ENCODE measurements around the gene PPP1R18. TPM values are rescaled to one million over a fixed set of nuclear protein-coding genes. Genes with fewer than 3 reads are reported as not detected.
"Not testable (repeated sequence)": the region's sequence is repeated elsewhere in the genome, so short reads cannot be mapped to it uniquely, and the experiment has no call there.

PPP1R18 gene
- total RNA-seq, 1 donor from 2014 or later = 42.5 TPM

- peaks cover 65% of the 10 kb centered on the region for H3K4me1 ChIP-seq
These were observed 33.6 kb upstream of the PPP1R18 start, which contains the start of gene TUBB for GRCh38 chr6:30719791-30720737. TUBB (plus strand) TSS chr6:30720352; CDS start chr6:30720507, 155 bp downstream.

GRCh38 chr6:30719356-30719755 lies 32.9 kb upstream of the PPP1R18 start:
- Histone ChIP-seq H3K27me3 (no peaks in the 10 kb centered on the region), H3K9me3 (no peaks in the 10 kb centered on the region), H3K27ac (peak overlapping the region; percentile 94), H3K4me3 (peak overlapping the region; percentile 84 to 92), H3K4me1 (peaks cover 58% of the 10 kb centered on the region), H3K36me3 (peaks cover 0 to 17% of the 10 kb centered on the region in 2 donors)
- intact Hi-C loops (cut with DNase I) = no loop called here
- no peak for DNase-seq (ENCODE audit: extremely low spot score in 2 of 2)
- TF ChIP-seq CTCF (IDR thresholded peaks at IDR 0.05) = no peak
- TF ChIP-seq POLR2A (IDR thresholded peaks at IDR 0.05) = no peak
- no peak for TF ChIP-seq POLR2AphosphoS5 (IDR thresholded peaks at IDR 0.05; ENCODE audit: insufficient read depth in 1 of 2, low read depth in 1 of 2)

More at GRCh38 chr6:30719791-30720737, 33.6 kb upstream of the PPP1R18 start, which contains the start of gene TUBB:
- peak within 1 kb of the TSS; percentile 94 for H3K27ac ChIP-seq
- H3K4me3 ChIP-seq = peak within 1 kb of the TSS; percentile 84 to 92
- H3K9me3 ChIP-seq = no peaks in the 10 kb centered on the region
- no peaks in the 10 kb centered on the region for H3K27me3 ChIP-seq
- DNase-seq (ENCODE audit: extremely low spot score in 2 of 2) = peak in 1 of 2 donors; percentile 99
- intact Hi-C loops (cut with DNase I) = loop anchor here (2.0 to 5.0 kb wide), 2 partner anchors 33 to 233 kb away; partner anchors contain the start of genes HLA-E and PPP1R18
- H3K36me3 ChIP-seq = peaks cover 0 to 22% of the 10 kb centered on the region in 2 donors
- TF ChIP-seq POLR2A (IDR thresholded peaks at IDR 0.05) (peak in 1 of 2 donors; percentile 91), POLR2AphosphoS5 (IDR thresholded peaks at IDR 0.05; ENCODE audit: insufficient read depth in 1 of 2, low read depth in 1 of 2) (peak; percentile 92 to 96), CTCF (IDR thresholded peaks at IDR 0.05) (no peak)

GRCh38 chr6:30717845-30718720 lies 31.6 kb upstream of the PPP1R18 start:
- intact Hi-C loops (cut with DNase I) = not testable (repeated sequence)
- peak in 1 of 3 experiments; percentile 2 for TF ChIP-seq CTCF (IDR thresholded peaks at IDR 0.05)
- H3K4me1 ChIP-seq = peaks cover 46% of the 10 kb centered on the region

GRCh38 chr6:30717129-30717844 lies 30.8 kb upstream of the PPP1R18 start, which contains the start of gene MDC1:
MDC1 (minus strand) TSS chr6:30717281; CDS start chr6:30715175, 2,106 bp downstream.
- DNase-seq (ENCODE audit: extremely low spot score in 2 of 2) = peak; percentile 100
- Histone ChIP-seq H3K4me1 (peaks cover 38% of the 10 kb centered on the region), H3K27ac (peak within 1 kb of the TSS; percentile 86), H3K36me3 (peaks cover 0 to 21% of the 10 kb centered on the region in 2 donors), H3K27me3 (no peaks in the 10 kb centered on the region), H3K9me3 (no peaks in the 10 kb centered on the region), H3K4me3 (peak within 1 kb of the TSS; percentile 53 to 62)
- peak; percentile 98 to 99 for TF ChIP-seq POLR2AphosphoS5 (IDR thresholded peaks at IDR 0.05; ENCODE audit: insufficient read depth in 1 of 2, low read depth in 1 of 2)
- peak in 1 of 3 experiments; percentile 23 for TF ChIP-seq CTCF (IDR thresholded peaks at IDR 0.05)
- peak; percentile 23 to 74 for TF ChIP-seq POLR2A (IDR thresholded peaks at IDR 0.05)
- intact Hi-C loops (cut with DNase I) = no loop called here

More at GRCh38 chr6:30717845-30718720, 31.6 kb upstream of the PPP1R18 start:
- Histone ChIP-seq H3K36me3 (peaks cover 0 to 17% of the 10 kb centered on the region in 2 donors), H3K4me3 (peak overlapping the region; percentile 45 to 62), H3K27ac (peak overlapping the region; percentile 54)
- not testable (repeated sequence) for H3K9me3 ChIP-seq; DNase-seq (ENCODE audit: extremely low spot score in 2 of 2); H3K27me3 ChIP-seq

All from vagina (tissue), 2 donors.